ENCODE data around the gene FOXD4L6.
"Not testable (repeated sequence)": the region's sequence is repeated elsewhere in the genome, so short reads cannot be mapped to it uniquely, and the experiment has no call there.

FOXD4L6 gene

GRCh38 chr9:41128581-41128980 is at the start of gene FOXD4L6:
Gene FOXD4L6, minus strand, starts transcription at chr9:41128681. Its CDS starts 298 bp downstream, at chr9:41128383.
- in situ Hi-C loops (cut with MboI; ENCODE audit: low sequenced_read_pairs), result not testable (repeated sequence)

DNA sequence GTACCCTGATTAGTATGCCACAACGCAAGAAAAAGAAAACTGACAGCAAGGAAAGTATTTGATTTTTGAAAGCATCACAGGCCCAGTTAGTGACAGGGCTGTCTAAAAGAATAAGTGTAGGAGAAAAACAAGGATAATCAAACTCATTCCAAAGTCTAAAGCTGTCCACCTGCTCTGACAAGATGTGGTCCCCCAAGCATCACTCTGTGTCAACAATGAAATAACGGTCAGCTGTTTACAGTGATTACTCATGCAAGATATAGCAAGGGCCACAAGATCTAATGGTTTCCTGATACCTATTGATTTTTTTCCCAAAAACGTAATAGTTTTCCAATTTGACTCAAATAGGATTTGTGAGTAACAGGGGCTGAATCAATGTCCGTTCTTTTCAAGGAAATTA is 46.5 kb upstream of the FOXD4L6 start:
- in situ Hi-C loops (cut with MboI; ENCODE audit: low sequenced_read_pairs), result not testable (repeated sequence)

GRCh38 chr9:41150116-41150515 is 21.6 kb upstream of the FOXD4L6 start:
- in situ Hi-C loops (cut with MboI; ENCODE audit: low sequenced_read_pairs), result not testable (repeated sequence)

- in situ Hi-C loops (cut with MboI; ENCODE audit: low sequenced_read_pairs), result not testable (repeated sequence)
Measured at GRCh38 chr9:41141878-41142277, 13.4 kb upstream of the FOXD4L6 start.

DNA sequence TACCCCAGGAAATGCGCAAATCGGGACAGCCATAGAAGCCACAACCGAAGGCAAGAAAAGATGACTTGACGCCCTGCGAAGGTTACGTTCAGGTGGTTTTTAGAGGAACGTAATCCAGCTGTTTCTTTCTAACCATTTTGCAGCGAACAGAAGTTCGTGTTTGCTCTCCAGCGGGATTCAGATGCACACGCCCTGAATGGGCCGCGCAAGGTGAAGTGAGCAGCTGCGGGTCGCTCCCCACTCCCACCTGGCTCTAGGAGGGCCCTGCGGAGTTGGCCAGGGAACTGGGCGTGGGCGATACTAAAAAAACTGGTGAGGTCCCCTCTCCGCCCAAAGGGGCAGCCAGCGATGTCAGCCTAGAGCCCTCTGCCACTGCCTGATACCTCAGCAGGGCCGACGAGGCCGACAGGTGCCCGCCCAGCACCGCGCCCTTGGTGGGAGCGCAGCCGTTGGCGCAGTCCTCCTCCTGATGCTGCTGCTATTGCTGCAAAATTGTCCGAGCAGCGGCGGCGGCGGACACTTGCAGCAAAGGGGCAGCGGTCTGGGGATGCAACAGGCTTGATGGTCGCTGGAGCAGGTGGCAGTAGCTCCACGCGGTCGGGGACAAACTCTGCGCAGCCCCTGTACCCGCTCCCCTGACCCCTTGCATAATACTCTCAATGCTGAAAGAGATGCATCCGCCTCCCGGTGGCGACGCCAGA is 1.6 kb downstream of the FOXD4L6 start:
- in situ Hi-C loops (cut with MboI; ENCODE audit: low sequenced_read_pairs), result not testable (repeated sequence)

DNA sequence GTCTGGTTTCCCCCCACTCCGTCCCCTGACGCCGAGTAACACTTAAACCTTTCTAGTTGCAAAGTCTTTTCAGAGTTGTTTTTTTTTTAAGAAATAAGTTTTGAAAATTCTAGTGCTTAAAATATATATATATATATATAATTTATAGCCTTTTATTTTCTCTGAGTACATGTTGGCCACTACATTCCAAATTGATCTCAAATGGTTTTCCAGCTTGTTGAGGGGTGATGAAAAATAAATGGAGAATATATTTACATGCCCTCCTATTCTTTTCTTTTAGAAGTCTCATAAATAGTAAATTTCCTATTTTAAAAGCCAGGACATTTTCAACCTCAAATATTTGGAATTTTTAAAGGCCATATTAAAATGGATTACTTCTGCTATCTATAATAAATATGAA is 2.5 kb downstream of the FOXD4L6 start:
- in situ Hi-C loops (cut with MboI; ENCODE audit: low sequenced_read_pairs), result not testable (repeated sequence)

- in situ Hi-C loops (cut with MboI; ENCODE audit: low sequenced_read_pairs), result not testable (repeated sequence)
Measured at GRCh38 chr9:41125109-41125658, 3.3 kb downstream of the FOXD4L6 start.

GRCh38 chr9:41124250-41125108 is 4.0 kb downstream of the FOXD4L6 start:
- in situ Hi-C loops (cut with MboI; ENCODE audit: low sequenced_read_pairs), result not testable (repeated sequence)

- in situ Hi-C loops (cut with MboI; ENCODE audit: low sequenced_read_pairs), result not testable (repeated sequence)
Measured at GRCh38 chr9:41123812-41124211, 4.7 kb downstream of the FOXD4L6 start.

- in situ Hi-C loops (cut with MboI; ENCODE audit: low sequenced_read_pairs), result not testable (repeated sequence)
Measured at GRCh38 chr9:41123396-41123795, 5.1 kb downstream of the FOXD4L6 start.

GRCh38 chr9:41120696-41121095 is 7.8 kb downstream of the FOXD4L6 start:
- in situ Hi-C loops (cut with MboI; ENCODE audit: low sequenced_read_pairs), result not testable (repeated sequence)

DNA sequence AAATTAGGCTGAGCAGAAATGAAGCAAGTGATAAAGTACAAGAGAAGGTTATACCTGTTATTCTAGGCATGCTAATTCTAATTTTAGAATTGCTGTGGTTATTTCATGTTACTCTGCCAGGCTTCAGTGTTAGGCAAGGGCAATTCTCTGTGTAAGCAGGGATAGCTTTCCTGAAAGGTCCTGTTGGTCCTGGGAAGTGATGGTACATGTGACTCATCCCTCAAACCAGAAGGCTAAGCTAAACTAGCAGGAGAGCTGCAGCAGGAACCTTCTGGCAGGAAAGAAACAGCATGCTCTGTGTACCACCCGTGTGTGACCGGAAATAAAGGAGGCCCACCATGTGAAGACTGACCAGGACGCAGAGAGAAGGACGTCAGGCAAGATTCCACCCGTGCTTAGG is 8.8 kb downstream of the FOXD4L6 start:
- in situ Hi-C loops (cut with MboI; ENCODE audit: low sequenced_read_pairs), result not testable (repeated sequence)

- in situ Hi-C loops (cut with MboI; ENCODE audit: low sequenced_read_pairs), result not testable (repeated sequence)
Measured at GRCh38 chr9:41119311-41119710, 9.2 kb downstream of the FOXD4L6 start.

DNA sequence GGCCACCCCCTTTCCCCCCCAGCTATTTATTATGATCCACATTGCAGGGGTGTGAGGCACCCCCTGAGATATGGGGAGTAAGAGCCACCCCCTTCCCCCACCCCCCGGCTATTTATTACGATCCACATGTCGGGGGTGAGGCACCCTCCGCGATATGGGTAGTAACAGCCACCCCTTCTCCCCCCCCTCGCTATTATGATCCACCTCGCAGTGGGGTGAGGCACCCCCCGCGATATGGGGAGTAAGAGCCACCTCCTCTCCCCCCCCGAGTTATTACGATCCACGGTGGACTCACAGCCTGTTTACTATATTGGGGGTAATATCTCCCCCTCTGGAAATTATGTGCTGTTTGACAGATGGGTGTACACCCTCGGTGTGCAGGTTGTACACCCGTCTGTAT is 15.1 kb downstream of the FOXD4L6 start:
- in situ Hi-C loops (cut with MboI; ENCODE audit: low sequenced_read_pairs), result not testable (repeated sequence)

GRCh38 chr9:41111414-41111813 is 17.1 kb downstream of the FOXD4L6 start:
- in situ Hi-C loops (cut with MboI; ENCODE audit: low sequenced_read_pairs), result not testable (repeated sequence)

- in situ Hi-C loops (cut with MboI; ENCODE audit: low sequenced_read_pairs), result not testable (repeated sequence)
Measured at GRCh38 chr9:41110913-41111312, 17.6 kb downstream of the FOXD4L6 start.

DNA sequence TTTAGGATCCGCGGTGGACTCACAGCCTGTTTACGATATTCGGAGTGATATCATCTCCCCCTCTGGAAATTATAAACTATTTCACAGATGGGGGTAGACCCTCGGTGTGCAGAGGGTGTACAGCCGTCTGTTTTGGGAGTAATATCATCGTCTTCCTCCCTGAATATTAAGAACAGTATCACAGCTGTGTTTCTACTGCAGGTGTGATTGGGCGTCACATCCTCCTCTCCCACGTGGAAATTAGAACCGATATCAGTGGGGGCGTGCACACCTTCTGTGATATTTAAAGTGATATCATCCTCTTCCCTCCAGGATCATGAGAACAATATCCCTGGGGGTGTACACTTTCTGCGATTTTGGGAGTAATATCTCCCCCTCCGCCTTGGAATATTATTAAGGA is 19.2 kb downstream of the FOXD4L6 start:
- in situ Hi-C loops (cut with MboI; ENCODE audit: low sequenced_read_pairs), result not testable (repeated sequence)

- in situ Hi-C loops (cut with MboI; ENCODE audit: low sequenced_read_pairs), result not testable (repeated sequence)
Measured at GRCh38 chr9:41108816-41109215, 19.7 kb downstream of the FOXD4L6 start.

DNA sequence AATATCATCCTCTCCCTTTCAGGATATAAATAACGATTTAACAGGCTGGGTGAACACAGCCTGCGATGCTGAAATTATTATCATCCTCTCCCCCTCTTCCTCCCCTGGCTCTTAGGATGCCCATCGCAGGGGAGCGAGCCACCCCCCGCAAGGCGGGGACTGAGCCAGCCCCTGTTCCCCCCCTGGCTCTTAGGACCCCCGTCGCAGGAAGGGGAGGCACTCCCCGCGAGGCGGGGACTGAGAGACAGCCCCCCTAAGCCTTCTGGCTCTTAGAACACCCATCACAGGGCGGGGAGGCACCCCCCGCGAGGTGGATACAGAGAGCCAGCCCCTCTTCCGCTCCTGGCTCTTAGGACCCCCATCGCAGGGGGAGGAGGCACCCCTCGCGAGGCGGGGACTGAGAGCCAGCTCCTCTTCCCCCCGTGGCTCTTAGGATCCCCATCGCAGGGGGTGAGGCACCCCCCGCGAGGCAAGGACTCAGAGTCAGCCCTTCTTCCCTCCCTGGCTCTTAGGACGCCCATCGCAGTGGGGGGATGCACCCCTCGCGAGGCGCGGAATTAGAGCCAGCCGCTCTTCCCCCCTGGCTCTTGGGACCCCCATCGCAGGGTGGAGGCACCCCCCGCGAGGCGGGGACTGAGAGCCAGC is 21.9 kb downstream of the FOXD4L6 start:
- in situ Hi-C loops (cut with MboI; ENCODE audit: low sequenced_read_pairs), result not testable (repeated sequence)

DNA sequence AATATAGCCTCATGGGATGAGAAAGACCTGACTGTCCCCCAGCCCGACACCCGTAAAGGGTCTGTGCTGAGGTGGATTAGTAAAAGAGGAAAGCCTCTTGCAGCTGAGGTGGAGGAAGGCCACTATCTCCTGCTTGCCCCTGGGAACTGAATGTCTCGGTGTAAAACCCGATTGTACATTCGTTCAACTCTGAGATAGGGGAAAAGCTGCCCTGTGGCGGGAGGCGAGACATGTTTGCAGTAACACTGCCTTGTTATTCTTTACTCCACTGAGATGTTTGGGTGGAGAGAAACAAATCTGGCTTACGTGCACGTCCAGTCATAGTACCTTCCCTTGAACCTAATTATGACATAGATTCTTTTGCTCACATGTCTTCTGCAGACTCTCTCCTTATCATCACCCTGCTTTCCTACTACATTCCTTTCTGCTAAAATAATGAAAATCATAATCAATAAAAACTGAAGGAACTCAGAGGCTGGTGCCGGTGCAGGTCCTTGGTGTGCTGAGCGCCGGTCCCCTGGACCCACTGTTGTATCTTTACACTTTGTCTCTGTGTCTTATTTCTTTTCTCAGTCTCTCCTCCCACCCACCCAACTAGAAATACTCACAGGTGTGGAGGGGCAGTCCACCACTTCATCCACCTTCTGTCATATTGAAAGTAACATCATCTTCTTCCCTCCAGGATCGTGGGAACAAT is 22.8 kb downstream of the FOXD4L6 start:
- in situ Hi-C loops (cut with MboI; ENCODE audit: low sequenced_read_pairs), result not testable (repeated sequence)

DNA sequence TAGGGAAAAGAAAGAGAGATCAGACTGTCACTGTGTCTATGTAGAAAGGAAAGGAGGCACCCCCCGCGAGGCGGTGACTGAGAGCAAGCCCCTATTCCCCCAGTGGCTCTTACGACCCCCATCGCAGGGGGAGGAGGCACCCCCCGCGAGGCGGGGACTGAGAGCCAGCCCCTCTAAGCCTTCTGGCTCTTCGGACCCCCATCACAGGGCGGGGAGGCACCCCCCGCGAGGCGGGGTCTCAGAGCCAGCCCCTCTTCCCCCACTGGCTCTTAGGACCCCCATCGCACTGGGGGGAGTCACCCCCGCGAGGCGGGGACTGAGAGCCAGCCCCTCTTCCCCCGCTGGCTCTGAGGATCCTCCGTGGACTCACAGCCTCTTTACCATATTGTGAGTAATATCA is 23.9 kb downstream of the FOXD4L6 start:
- in situ Hi-C loops (cut with MboI; ENCODE audit: low sequenced_read_pairs), result not testable (repeated sequence)

Measured in hTERT RPE-1 (cell line).